NK-92 treated with Interleukin-12 subunit alpha and Interleukin-12 subunit beta, amount 100 ng/mL, for 24 hours (cell line): ENCODE data around the gene ZNF407.

Experiments
- DNase-seq: peaks from one replicate; lab custom pipeline; 2025; lab: John Stamatoyannopoulos, UW

Gene ZNF407

DNA sequence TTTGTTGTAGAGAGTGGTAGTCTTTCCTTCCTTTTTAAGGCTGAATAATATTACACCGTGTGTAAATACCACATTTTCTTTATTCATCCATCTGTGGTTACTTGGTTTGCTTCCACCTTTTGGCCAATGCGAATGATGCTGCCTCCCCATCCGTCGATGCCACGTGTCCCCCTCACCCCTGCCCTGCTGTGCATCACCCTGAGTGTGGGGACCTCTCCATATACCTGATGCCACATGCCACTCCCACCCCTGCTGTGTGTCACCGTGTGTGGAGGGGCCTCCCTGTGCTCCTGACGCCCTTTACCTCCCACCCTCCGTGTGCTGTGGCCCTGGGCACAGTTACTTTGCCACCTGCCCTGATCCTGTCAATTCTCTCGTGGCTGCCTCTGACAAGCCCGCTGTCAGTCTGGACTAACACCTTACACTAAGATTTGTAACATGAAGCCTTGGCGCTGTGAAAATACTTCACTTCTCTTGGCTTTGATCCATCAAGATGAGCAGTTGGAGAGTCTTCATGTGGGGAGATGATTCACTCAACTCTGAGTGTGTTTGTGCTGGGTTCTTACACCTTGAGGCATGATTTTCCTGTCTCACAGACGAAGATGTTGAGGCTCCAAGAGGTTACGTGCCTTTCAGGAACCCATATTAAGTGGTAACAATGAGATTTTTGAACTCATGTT is 234.0 kb downstream of the ZNF407 start:
- DNase-seq: no peak

DNA sequence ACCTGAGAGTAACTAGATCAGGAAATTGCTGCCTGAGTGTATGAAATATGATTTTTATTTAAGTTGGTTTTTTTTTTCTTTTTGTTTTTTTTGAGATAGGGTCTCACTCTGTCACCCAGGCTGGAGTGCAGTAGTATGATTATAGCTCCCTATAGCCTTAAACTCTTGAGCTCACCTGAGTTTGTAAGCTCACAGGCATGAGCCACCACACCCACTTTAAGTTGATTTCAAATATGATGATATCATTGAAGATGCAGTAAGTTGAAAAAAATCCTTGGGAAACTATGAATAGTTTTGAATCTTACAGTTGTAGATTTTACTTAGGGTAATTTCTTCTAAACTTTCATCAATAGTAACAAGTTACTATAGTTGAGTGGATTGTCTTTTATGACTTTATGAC is 234.7 kb downstream of the ZNF407 start:
- no peak for DNase-seq

DNA sequence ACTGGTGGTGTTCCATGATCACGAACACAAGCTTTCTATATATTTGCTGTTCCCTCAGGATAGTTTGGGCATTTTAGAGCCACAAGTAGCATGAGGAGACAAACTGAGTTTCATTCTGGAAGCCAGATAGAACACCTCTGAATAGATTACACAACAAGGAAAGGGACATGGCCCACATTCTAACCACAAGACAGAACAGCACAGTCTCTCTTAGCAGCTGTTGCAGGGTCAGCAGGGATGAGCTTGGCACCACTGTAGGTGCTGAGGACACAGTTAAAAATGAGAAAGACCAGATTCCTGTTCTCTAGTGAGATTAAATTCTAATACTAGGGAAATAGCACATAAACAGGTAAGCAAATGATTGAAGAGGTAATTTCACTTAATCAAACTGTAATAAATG is 235.3 kb downstream of the ZNF407 start:
- no peak for DNase-seq

DNA sequence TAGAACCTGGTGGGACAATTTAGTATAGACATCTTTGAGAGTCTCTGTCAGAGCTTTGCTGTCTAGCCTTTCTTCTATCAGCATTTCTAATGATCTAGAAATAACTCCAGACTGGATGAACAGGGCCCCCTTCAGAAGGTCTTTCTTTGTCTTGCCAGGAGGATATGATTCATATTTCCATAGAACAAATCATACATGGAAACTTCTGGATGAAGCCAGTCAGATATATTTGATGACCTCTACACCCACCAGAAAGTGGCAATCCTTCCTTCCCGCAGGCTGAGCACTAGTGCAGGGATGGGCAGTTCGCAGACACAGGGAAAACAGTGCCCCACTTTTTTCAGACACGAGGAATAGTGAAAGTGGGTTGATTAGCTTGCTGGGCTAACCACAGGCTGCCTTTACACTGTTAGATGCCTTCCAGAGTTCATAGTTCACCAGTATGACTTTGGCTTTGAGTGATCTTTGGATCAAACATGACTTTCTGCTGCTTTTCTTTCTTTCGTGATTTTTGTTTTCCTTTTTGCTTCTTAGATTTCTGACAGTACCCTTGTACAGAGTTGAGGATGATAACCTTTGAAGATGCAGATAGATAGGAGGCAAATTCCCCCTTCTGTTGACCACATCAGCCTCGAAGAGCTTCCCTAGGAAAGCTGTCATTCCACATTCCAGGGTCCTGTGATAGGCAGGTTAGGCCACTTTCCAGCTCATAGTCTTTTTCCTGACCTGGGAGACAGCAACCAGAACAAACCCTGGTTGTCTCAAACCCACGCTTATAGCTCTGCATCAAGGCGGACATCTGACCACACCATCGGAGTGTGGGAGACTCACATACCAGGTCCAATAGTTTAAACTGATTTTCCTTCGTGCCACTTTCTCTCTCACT is 237.0 kb downstream of the ZNF407 start:
- DNase-seq: no peak

DNA sequence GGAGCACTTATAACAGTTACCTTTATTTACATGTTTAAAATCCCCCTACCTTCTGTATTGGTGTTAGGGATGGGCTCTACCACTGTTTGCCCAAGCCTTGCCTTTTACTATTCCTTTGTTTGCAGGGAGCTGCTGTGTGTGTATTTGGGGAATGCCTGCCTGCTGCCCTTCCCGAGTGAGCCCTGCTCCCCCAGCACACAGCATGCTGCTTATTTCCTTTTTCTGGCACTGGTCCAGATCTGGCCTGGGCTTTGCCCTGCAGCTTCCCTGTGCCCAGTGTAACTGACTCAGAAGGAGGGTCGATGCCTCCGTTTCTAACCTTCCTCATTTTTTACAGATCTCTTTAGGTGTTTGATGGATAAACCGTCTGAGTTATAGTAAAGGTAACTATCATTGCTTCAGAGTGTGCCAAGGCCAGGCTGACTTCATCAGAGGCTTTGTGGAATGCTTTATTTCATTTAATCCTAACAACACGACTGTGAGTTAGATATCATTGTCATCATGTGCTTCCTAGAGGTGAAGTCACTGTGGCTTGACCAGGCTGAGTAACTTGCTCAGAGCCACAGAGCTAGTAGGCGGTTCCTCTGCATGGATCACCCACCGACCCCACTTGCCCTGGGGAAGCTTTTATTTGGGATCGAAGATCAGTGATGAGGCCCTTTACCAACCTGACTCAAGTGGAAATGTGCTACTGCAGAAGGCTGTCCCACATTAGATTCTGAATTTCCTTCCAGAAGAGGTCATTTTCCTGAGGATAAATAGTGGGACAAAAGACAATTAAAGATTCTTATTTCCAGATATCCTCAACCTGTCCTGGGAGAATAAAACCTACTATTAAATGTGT is 238.8 kb downstream of the ZNF407 start:
- no peak for DNase-seq

DNA sequence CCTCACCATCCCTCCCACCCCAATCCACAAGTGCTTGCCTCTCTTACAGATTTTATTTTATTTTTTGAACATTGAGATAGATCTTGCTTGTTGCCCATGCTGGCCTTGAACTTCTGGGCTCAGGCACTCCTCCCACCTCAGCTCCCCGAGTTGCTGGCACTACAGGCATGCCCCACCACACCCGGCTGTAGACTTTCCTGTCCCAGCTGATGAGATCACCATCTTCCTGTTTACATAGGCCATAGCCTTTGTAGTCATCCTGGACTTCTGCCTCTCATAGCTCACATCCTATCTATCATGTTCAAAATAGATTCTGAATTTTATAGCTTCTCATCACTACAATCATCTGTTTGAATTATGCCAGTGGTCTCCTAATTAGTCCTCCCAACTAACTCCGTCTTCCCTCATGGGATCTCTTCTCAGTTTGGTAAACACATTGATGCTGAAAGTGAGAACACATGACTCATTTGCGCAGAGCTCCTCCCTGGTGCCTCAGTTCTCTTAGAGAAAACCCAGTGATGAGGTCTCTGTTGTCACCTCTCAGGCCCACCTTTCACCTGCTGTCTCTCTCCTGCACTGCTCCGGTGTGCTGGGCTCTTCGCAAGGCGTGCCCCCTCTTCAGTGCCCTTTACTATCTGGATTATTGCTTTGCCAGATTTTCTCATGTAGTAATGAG is 243.0 kb downstream of the ZNF407 start:
- no peak for DNase-seq

DNA sequence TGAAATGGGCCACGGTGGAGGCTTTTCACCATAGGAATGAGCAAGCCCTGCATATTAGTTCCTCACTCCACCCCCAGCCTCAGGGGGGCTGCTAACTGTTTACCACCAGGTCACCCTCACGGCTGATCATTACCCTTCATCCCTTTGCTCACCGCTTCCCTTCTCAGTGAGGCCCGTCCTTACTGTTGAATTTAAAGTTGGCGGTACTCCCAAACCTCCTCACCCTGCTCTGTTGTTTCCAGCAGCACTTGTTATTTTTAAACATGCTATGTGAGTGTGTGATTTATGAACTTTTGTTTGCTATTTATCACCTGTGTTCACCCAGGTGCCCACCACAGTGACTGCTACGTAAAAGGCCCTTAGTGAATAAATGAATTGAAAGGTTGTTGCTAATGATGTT is 243.6 kb downstream of the ZNF407 start:
- no peak for DNase-seq

DNA sequence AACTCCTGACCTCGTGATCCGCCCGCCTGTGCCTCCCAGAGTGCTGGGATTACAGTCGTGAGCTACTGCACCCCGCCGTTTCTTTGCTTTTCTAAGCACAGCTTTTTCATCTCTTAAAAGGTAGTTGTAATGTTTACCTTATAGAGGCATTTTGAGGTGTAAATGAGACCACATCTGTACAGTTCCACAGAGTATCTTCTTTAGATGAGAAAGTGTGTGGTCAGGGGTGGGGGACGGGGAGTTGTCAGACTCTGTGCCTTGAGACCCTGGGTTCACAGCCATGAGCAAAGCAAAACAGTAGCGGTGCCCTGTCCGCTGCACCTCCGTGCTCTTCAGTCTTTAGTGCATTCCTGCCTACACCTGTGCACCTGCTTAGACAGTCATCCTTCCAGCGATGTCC is 251.6 kb downstream of the ZNF407 start:
- DNase-seq: no peak

DNA sequence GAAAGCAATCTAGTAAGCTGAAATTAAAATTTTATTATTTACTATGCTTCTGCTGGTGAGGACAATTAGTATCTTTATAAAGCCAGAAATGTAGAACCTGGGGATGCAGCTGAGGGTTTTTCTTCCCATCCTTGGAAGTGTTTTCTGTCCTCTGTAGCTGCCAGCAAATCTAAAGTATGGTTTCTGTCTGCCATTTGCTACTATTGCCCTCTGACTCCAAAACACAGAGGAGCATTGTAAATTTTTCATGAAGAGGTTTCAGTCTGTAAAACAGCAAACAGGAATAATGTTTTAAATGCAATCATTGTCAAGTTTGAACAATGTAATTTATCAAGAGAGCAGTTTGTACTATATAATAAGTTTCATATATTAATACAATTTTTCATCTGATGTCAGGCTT is 258.8 kb downstream of the ZNF407 start:
- DNase-seq: no peak

DNA sequence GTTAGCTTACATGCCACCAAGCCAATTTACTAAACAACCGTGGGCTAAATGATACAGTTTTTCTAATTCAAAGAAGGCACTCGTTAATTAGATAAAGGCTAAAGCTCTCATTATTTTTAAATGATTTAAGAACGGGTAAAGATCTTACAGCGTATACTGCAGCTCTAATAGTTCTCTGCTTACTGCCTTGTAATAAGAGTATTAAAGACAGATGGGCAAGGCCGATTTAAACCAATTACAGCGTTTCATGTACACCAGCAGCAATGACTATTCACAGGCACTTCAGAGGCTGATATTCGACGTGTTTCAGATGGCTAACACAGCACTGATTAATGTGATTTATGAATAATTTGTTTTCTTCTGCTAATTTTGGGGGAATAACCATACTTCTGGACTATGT is 259.3 kb downstream of the ZNF407 start:
- DNase-seq: no peak

DNA sequence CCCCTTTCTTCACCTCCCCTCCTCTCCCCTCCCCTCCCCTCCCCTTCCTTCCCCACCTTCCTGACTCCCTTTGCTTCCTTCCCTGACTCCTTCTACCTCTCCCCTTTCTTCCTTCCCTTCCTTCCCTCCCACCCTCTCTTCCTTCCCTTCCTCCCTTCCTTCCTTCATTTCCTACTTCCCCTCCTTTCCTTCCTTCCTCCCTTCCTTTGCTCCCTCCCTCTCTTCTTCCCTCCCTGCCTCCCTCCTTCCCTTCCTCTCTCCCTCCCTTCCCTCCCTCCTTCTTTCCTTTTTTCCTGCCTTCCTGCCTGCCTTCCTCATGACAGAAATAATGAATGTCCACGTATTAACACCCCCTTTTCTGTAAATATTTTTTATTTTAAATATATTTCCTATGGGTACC is 260.2 kb downstream of the ZNF407 start:
- DNase-seq: no peak

DNA sequence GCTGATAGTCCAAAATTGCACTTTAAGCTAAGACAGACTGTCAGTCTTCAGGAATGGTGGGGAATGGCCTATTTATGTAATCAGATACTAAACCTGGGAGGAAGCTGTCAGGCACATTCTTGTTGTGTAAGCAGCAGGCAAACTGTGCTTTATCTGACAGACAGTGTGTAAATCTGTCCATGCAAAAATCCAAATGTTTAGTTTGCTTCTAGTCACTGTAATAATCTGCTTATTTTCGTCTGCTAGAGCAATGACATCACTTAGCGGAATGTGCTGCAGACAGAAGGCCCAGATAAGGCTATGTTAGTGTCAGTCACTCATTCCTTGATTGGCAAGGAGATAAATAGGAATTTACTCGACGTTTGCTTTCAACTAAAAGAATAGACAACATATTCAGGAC is 263.5 kb downstream of the ZNF407 start:
- no peak for DNase-seq

DNA sequence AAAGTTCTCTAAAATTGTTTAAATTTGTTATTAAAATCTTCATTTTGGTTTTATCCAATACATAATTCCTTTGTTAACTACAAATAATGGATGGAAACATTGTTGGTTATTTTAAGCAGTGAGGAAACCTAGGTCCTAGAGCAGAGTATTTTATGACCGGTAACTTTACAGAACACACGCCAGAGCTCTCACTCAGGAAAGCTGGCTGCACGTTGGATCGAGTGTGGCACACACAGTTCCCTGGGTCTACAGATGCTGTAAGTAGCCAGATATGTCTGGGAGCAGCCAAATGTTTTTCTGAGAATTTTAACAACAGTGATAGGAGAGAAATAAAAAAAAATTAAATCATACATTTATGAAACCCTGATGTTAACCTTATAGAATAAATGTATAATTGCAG is 264.4 kb downstream of the ZNF407 start:
- DNase-seq: no peak

DNA sequence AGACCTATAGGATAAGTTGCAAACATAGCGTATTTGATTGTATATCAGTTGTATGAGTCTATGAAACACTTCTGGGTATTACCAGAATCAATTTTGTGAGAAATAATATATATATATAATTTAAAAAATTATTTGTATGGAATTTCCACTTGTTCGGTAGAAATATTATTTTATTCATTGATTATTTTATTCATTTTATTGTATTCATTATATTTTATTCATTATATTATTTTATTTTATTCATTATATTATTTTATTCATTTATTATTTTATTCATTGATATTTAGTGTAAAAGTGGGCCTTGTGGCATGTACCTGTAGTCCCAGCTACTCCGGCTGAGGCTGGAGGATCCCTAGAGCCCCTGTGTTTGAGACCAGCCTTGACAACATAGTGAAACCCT is 268.9 kb downstream of the ZNF407 start:
- DNase-seq: no peak

DNA sequence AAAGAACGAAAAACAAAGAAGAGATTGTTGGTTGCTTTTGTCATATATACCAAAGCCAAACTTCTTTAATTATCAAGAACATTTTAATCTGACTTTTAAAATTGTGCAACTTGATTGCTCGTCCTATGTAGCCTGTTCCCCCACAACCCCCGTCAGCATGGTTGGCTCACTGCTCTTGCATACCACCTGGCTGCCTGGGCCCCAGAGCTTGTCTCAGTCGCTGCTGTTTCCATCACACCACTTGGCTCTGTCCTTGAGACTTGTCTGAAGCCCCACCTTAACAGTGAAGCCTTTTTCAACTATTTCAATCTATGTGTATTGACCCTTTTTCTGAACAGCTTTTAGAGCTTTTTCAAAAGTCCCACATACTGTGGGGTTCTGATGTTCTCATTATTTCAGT is 270.8 kb downstream of the ZNF407 start:
- DNase-seq: no peak

DNA sequence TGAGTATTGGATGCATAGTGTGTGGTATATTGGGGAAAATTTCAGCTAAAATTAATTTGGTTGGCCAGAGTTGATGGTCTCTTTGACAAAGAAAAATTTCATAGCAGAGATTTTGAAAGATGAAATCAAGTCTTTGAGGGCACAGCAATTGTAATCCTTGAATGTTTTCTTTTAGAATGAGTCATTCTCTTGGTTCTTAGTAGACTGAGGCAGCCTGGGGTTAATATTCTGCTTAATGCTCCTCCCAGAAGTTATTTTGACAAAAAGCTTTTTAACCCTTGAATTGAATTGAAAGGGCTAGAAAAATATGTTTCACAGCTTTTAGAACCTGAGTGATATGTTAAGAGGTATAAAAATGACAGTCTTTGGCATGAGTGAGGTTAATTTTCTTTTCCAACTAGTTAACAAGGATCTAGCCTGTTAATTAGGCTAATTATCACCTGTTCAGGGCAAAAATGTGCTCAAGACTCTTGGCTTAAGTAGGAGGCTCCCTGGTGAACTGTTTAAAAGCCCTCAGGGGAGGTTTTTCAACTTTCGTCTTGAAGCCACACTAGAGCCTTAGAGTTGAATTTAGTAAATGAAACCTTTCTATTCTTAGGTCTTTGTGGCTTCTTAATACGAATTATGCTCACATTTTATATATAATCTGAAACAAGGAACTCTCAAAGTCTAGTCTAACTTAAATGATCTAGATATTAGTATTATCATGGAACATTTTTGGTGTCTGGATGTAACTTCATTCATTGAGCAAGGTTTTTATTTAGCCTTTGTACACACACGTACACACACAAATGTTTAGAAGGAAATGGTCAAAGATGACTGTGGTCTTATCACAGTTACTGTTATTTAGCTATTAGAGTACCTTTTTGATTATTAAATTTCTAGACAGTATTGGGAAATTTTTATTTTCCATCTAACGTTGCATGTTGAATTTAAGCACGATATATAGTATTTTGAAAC is 272.5 kb downstream of the ZNF407 start:
- DNase-seq: no peak

DNA sequence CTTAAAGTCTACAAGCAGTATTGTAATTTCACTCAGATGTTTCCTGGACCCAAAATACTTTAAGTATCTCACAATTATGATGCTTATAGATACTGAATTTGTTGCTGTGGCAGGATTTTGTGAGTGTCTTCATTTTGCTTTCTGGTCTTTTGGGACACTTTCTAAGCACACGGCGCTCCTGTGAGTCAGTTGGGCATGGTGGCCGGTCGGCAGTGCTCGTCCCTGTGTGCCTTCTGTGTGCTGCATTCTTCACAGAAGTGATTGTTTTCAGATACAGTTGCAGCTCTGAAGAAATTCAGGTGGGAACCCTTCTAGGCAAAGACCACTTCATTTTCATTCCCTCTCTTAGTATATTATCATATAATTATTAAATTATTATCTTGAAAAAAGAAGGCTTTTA is 273.3 kb downstream of the ZNF407 start:
- DNase-seq: no peak

DNA sequence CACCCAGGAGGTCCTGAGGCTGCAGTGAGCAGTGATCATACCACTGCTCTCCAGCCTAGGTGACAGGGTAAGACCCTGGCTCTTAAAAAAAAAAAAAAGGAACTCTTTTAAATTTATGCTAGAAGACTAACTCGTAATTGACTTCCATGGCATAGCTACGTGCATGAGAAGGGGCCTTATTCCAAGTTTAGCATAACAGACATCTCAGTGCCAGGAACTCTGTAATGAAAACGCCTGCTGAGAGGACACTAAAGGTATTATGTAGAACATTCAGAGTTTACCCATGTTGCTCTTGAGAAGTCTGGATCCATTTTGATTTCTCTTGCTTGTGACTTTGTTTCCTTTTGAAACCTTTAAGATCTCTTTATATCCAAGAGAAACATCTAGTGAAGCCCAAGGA is 276.0 kb downstream of the ZNF407 start:
- no peak for DNase-seq

DNA sequence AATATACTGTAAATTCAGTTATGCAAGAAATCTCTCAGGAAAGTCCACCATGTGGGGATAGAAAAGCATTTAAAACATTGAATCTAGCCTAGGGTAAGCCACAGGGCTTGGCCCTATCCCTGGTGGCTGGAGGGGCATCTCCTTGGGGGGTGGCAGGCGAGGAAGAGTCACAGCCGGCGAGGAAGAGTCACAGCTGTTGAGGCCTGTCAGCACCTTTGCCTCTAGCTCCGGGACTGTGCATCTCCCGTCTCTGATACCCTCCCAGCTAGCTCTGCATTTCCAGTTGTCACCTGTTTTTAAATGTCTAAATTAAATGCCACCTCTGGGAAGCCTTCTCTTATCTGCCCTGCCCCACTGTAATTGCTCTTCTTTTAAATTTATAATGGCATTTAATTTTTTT is 276.7 kb downstream of the ZNF407 start:
- no peak for DNase-seq

DNA sequence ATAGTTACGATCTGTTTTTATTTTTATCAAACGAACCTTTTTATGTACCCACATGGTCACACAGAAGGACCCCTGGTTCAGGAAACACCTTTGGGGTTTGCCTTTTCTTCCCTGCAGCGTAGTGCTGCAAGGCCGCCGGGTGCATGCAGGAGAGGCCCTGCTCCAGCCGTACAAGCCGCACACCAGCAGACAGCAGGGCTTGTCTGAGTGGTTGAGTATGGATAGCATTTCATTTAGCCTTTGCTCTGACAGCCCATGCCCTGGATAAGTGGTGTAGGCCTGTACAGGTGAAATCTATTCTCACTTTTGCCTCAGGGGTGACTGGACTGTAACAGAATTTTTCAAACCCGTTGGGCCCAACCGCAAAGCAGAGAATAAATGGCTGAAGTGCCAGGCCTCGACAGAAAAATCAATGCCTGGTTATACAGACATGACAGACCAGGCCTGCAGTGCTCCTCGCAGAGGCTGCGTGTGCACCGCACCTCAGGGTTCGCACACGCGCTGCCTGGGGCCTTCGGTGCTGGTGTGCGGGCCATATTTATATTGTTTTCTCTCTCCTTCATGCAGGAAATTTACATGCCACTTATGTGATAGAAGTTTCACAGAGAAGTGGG is 279.1 kb downstream of the ZNF407 start:
- no peak for DNase-seq

DNA sequence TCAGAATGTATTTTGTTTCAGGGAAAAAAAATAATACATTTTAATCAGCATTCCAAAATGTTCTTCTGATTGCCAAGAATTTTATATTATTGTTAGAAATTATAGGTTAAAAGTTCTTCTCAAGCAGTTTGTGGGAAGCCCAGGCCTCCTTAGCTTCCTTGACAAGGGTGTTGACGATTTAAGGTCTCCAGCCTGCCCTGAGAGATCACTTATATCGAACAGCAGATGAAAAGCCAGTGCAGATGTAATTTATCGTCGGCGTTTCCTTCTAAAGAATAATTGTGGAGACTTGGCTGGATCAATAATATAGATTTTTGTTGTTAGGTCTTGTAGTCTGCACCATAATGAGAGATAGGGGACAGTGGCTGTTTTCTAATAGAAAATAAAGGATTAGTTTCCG is 280.6 kb downstream of the ZNF407 start:
- no peak for DNase-seq
